Stimulated activated memory B cell treated with anti-CD40 and anti-IgM and Interleukin-4, amounts not matched to agents 10 μg/mL and 1 μg/mL and 100 μg/mL, for 72 hours (primary cell): ENCODE data around the gene IKZF3.
"Not testable (repeated sequence)": the region's sequence is repeated elsewhere in the genome, so short reads cannot be mapped to it uniquely, and the experiment has no call there.

Source experiments
- ATAC-seq: fragments of 150-1000 bp; cut with Tn5 transposase; 2 replicates; pipeline ENCODE4 v1.10.0; 2021
- H3K27ac Mint-ChIP-seq: one replicate; pipeline ENCODE4 v1.8.0; 2022; ENCODE audit warnings: mild to moderate bottlenecking, mixed read lengths
- H3K27me3 Mint-ChIP-seq: one replicate; pipeline ENCODE4 v1.8.0; 2022; ENCODE audit warnings: mixed read lengths
- H3K36me3 Mint-ChIP-seq: one replicate; pipeline ENCODE4 v1.8.0; 2022; ENCODE audit warnings: mixed read lengths
- H3K4me1 Mint-ChIP-seq: one replicate; pipeline ENCODE4 v1.8.0; 2022; ENCODE audit warnings: mixed read lengths
- H3K4me3 Mint-ChIP-seq: one replicate; pipeline ENCODE4 v1.8.0; 2022; ENCODE audit warnings: mild to moderate bottlenecking, moderate library complexity, mixed read lengths
- H3K9me3 Mint-ChIP-seq: one replicate; pipeline ENCODE4 v1.8.0; 2022; ENCODE audit warnings: mixed read lengths

IKZF3 gene

DNA sequence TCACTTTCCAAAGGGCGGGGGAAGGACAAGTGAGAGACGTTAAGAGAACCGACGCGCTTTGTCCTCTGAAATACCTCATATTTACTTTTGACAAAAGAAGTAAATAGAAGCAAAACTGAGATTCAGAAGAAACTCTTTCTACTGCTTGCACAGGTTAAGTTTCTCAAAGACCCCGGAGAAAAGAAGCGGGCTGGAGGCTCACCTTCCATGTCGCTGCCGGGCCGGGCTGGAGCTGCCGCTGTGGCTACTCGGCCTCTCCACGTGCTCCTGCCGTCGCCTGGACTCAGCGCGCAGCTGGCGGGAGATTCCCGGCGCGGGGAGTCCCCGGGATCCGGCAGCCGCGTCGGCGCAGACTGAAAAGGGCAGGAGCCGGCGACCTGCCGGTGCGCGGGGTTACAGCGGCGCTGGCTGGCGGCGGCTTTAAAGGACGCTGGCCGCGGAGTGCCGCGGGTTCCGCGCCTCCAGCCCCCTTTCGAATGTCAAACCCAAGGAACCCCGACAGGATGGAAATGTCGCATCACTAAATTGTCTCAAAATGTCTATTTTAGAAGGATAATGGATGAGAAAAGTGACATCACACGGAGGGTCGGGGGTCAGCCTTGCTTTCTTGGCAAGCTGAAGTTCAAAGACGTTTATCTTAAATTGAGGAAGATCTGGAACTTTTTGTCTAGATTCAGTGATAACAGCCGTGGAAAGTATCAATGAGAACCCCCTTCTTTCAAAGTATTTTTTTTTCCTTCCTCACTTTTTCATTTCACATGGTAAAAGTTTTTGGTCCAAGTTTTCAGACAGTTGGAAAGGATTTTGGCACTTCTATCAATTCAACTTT, at the start of gene IKZF3:
Gene IKZF3, minus strand, starts transcription at position 395 of the 829 bp plus-strand sequence. Its CDS starts 186 bp downstream, at position 209.
- peaks cover 65% of the 10 kb centered on the region for H3K4me1 Mint-ChIP-seq
- H3K27me3 Mint-ChIP-seq: no peaks in the 10 kb centered on the region
- no peaks in the 10 kb centered on the region for H3K9me3 Mint-ChIP-seq
- H3K36me3 Mint-ChIP-seq: peaks cover 24% of the 10 kb centered on the region
- peak; percentile 76 for ATAC-seq
- H3K27ac Mint-ChIP-seq: peak within 1 kb of the TSS; percentile 99
- H3K4me3 Mint-ChIP-seq: peak within 1 kb of the TSS; percentile 86

DNA sequence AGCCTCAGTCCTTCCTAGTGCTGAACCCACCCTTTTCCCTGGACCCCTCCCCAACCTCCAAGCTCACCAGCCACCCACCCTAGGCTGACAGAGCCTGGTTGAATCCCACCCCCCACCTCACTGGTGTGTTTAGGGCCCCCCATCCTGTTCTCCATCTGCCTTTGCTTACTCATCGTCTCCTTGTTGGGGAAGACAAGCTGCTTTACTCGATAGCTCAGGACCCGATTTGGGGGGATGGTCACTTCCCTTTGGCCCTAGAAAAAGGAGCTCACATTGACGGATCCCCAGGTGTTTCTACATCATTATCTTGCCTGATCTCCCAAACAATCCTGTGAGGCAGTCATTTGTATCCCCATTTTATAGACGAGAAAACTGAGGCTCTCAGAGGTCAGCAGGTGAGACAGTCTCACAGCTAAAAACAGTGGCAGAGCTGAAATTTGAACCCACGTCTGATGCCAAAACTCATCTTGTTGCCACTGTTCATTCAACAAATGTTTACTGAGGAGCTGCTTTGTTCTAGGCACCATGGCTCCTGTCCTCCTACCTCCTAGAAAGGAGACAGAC, 44.8 kb upstream of the IKZF3 start:
- Mint-ChIP-seq H3K27ac (no peak overlapping the region), H3K36me3 (peaks cover 70% of the 10 kb centered on the region), H3K4me1 (peaks cover 28% of the 10 kb centered on the region), H3K4me3 (no peak overlapping the region), H3K27me3 (no peaks in the 10 kb centered on the region), H3K9me3 (no peaks in the 10 kb centered on the region)
- no peak for ATAC-seq

DNA sequence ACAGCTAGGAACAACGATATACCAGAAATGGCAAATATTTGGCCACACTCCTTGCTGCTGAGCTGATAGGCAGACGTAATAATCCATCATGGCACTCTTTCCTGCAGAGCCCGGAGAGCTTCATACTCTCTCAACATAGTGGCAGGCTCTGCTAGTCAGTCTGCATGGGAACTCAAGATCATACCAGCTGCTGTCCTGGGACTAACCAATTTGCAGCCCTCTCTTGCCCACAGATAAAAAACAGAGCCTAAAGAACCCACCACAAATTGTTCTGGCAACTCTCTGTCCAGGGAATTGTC, 40.8 kb upstream of the IKZF3 start:
- H3K4me3 Mint-ChIP-seq: no peak overlapping the region
- H3K27ac Mint-ChIP-seq: peak overlapping the region; percentile 53
- H3K36me3 Mint-ChIP-seq: peaks cover 45% of the 10 kb centered on the region

DNA sequence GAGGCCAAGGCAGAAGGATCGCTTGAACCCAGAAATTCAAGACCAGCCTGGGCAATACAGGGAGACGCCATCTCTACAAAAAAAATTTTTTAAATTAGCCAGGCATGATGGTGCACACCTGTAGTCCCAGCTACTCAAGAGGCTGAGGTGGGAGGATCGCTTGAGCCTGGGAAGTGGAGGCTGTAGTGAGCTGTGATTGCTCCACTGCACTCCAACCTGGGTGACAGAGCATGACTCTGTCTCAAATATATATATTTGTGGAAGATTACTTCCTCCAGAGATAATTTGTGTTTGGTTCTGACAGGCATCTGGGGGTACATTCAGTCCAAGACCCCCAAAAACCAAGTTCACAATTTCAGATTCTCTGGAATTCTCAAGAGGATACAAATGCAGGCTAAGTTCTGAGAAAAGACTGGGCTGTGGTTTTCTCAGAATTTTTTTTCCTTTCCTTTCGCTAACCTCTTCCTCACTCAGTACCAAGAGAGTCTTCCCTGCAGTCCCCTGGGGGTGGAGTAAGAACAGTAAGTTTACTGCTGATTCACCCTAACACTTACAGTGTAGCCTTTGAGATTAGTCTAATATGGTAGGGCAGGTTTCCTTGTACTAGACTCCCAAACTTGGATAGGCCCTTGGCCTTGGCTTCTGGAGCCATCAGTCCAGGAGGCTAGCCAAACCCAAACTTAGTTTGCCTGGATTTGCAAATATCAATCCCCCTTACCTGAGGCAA, 39.2 kb upstream of the IKZF3 start:
- ATAC-seq: peak; percentile 89
- Mint-ChIP-seq H3K36me3 (peaks cover 44% of the 10 kb centered on the region), H3K4me1 (peaks cover 37% of the 10 kb centered on the region), H3K4me3 (no peak overlapping the region), H3K9me3 (no peaks in the 10 kb centered on the region), H3K27ac (peak overlapping the region; percentile 40), H3K27me3 (no peaks in the 10 kb centered on the region)

More for the DNA sequence above, 40.8 kb upstream of the IKZF3 start:
- Mint-ChIP-seq H3K27me3 (no peaks in the 10 kb centered on the region), H3K4me1 (peaks cover 37% of the 10 kb centered on the region), H3K9me3 (no peaks in the 10 kb centered on the region)
- ATAC-seq: no peak

DNA sequence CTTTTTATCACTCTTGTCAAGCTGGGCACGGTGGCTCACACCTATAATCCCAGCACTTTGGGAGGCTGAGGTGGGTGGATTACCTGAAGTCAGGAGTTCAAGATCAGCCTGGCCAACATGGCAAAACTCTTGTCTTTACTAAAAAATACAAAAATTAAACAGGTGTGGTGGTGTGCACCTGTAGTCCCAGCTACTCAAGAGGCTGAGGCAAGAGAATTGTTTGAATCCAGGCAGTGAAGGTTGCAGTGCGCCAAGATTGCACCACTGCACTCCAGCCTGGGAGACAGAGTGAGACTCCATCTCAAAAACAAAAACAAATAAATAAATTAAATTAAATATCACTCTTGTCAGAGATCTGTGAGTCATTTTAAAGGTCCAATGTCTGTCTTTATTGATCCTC, 37.9 kb upstream of the IKZF3 start:
- H3K27ac Mint-ChIP-seq, ATAC-seq, H3K27me3 Mint-ChIP-seq, H3K9me3 Mint-ChIP-seq, H3K4me3 Mint-ChIP-seq: not testable (repeated sequence)
- Mint-ChIP-seq H3K4me1 (peaks cover 35% of the 10 kb centered on the region), H3K36me3 (peaks cover 41% of the 10 kb centered on the region)

DNA sequence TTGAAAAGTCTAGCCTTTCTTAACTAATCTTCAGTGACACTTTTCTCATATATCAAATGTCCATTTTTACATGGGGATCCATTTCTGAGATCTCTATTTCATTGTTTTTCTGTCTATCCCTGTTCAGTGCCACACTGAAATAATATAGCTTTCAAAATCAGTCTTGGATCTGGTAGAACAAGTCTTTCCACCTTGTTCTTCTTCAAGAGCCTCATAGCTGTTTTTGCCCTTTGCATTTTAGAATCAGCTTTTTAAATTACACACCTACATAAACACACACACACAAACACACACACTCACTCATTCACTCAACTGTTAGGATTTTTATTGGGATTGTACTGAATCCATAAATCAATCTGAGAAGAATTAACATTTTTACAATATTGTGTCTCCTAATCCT, 35.1 kb upstream of the IKZF3 start:
- Mint-ChIP-seq H3K4me1 (peaks cover 18% of the 10 kb centered on the region), H3K9me3 (no peaks in the 10 kb centered on the region), H3K27me3 (no peaks in the 10 kb centered on the region)

DNA sequence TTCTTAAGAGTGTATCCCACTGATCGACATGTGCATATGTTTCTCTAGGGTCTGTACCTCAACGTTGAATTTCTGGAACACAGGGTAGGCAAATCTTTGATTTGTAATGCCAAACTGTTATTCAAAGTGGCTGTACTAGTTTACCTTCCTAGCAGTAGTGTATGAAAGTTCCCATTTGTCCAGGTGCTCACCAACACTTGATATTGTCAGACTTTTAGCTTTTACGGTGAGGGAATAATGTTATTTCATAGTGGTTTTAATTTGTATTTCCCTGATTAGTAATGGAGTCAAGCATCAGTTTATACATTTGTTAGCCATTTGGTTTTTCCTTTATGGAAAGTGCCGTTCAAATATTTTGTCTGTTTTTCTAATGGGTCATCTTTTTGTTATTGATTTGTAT, 34.0 kb upstream of the IKZF3 start:
- peaks cover 16% of the 10 kb centered on the region for H3K4me1 Mint-ChIP-seq
- no peaks in the 10 kb centered on the region for H3K9me3 Mint-ChIP-seq
- no peaks in the 10 kb centered on the region for H3K27me3 Mint-ChIP-seq
- no peak overlapping the region for H3K27ac Mint-ChIP-seq
- H3K4me3 Mint-ChIP-seq: no peak overlapping the region
- no peak for ATAC-seq
- peaks cover 15% of the 10 kb centered on the region for H3K36me3 Mint-ChIP-seq

More for the DNA sequence above, 35.1 kb upstream of the IKZF3 start:
- Mint-ChIP-seq H3K36me3 (peaks cover 15% of the 10 kb centered on the region), H3K4me3 (no peak overlapping the region), H3K27ac (peak overlapping the region; percentile 20)
- ATAC-seq: no peak

DNA sequence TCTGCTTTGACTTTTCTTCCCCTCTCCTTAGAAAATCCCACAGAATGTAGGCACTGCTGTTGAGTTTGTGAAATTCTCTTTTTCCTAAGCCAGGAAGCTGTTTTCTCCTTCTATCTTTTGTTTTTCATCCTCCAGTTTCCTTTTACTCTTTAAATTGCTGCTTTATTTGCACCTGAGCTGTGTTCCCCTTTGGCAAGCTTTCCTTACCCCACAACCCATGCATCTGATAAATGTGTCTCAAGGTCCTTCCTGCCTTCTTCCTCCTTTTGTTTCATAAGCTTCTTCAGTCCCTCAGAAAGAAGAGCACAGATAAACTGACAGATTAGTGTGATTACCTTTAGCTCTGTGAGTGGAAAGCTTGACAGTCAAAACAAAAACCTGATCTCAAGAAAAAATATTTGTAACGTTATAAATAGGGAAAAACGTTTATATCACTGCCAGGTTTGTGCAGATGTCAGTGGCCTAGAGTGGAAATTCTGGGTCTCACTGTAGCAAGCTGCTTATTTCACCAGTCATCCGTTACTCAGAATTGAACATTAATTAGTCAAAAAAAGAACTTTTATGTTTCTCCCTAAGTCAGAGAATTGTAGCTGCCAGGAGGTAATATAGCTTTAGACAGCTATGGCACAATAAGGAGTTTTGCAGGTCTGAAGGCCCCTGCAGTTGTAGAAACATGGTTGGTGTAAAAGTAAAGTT, 30.7 kb upstream of the IKZF3 start:
- ATAC-seq: no peak
- Mint-ChIP-seq H3K27me3 (no peaks in the 10 kb centered on the region), H3K4me3 (no peak overlapping the region), H3K27ac (peak overlapping the region; percentile 50), H3K36me3 (peaks cover 9% of the 10 kb centered on the region), H3K4me1 (peaks cover 13% of the 10 kb centered on the region), H3K9me3 (no peaks in the 10 kb centered on the region)

DNA sequence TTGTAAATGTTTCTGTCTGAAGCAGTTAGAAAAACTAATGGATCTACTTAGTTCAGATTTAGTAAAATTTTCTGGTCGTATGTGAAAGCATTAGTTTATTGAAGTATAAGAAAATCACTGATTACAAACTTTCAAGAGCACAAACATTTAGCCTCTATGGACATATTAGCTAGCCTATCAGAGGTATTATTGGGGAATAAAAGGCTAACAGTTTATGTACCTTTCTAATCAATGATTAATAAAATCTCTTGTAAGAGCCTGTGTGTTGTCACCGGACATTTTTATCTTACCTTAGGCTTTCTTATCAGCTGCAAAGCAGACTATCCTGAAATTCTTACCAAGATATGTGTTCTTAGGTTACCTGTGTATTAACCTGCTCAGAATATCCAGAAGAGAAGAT, 25.1 kb upstream of the IKZF3 start:
- Mint-ChIP-seq H3K27me3 (no peaks in the 10 kb centered on the region), H3K4me3 (no peak overlapping the region), H3K36me3 (no peaks in the 10 kb centered on the region), H3K9me3 (no peaks in the 10 kb centered on the region), H3K4me1 (peaks cover 13% of the 10 kb centered on the region), H3K27ac (no peak overlapping the region)
- ATAC-seq: no peak

DNA sequence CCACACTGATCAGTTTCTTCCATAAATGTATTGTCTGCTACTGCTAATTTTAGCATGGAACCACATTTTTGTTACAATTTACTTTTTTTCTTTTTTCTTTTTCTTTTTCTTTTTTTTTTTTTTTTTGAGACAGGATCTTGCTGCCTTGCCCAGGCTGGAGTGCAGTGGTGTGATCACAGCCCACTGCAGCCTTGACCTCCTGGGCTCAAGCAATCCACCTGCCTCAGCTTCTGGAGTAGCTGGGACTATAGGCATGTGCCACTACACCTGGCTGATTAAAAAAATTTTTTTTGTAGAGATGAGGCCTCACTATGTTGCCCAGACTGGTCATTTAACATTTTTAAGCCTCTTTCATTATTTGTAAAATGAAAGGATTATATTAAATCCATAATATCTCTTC, 23.0 kb upstream of the IKZF3 start:
- no peaks in the 10 kb centered on the region for H3K9me3 Mint-ChIP-seq
- H3K4me1 Mint-ChIP-seq: peaks cover 8% of the 10 kb centered on the region
- ATAC-seq: no peak
- H3K36me3 Mint-ChIP-seq: no peaks in the 10 kb centered on the region
- H3K4me3 Mint-ChIP-seq: no peak overlapping the region
- H3K27me3 Mint-ChIP-seq: no peaks in the 10 kb centered on the region
- H3K27ac Mint-ChIP-seq: no peak overlapping the region

DNA sequence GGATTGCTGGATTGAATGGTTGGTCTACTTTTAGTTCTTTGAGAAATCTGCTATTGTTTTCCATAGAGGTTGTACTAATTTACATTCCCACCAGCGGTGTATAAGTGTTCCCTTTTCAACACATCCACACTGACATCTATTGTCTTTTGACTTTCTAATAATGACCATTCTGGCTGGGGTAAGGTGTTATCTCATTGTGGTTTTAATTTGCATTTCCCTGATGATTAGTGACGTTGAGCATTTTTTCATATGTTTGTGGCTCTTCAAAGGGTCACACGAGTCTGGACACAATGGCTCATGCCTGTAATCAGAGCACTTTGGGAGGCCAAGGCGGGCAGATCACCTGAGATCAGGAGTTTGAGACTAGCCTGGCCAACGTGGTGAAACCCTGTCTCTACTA, 22.0 kb upstream of the IKZF3 start:
- H3K9me3 Mint-ChIP-seq, H3K4me3 Mint-ChIP-seq, H3K36me3 Mint-ChIP-seq, H3K27me3 Mint-ChIP-seq, ATAC-seq, H3K27ac Mint-ChIP-seq: not testable (repeated sequence)
- H3K4me1 Mint-ChIP-seq: peaks cover 11% of the 10 kb centered on the region

DNA sequence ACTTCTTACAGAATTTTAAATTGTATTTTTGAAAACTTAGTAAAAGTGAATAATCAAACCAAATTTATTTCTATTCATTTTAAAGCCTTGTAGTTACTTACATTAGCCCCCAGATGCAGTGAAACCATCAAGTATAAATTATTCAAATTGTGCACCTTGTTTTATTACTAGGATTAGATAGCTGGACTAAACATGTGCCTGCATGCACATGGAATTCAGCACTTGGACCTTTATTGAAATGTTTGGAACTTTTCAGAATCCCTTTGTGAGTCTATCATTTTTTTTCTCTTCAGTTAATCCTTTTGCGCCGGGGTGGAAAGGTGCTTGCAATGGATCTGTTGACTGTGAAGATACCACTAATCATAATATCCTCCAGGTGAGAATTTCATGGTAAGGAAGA, 8.6 kb upstream of the IKZF3 start:
- H3K36me3 Mint-ChIP-seq: no peaks in the 10 kb centered on the region
- no peaks in the 10 kb centered on the region for H3K27me3 Mint-ChIP-seq
- no peak for ATAC-seq
- H3K9me3 Mint-ChIP-seq: no peaks in the 10 kb centered on the region
- H3K4me1 Mint-ChIP-seq: peaks cover 26% of the 10 kb centered on the region
- no peak overlapping the region for H3K4me3 Mint-ChIP-seq
- H3K27ac Mint-ChIP-seq: no peak overlapping the region

DNA sequence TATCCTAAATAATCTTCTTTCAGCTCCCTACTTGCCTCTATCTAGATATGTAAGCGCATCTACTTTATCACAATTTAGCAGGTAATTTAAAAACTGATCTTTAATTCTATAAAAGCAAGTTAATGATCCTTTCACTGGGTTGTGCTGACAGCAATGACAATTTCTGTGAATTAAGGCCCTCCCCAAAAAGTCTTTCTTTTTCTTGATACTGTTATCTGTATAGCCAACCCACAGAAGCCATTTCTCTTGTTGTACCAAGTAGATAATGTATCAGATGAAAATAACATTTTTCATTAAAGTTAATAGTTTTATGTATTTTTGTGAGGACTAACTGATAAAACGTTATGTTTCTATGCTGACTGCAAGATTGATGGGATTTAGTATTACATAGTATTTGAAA, 7.7 kb upstream of the IKZF3 start:
- Mint-ChIP-seq H3K36me3 (no peaks in the 10 kb centered on the region), H3K4me3 (no peak overlapping the region), H3K27me3 (no peaks in the 10 kb centered on the region), H3K27ac (peak overlapping the region; percentile 40), H3K9me3 (no peaks in the 10 kb centered on the region), H3K4me1 (peaks cover 36% of the 10 kb centered on the region)
- ATAC-seq: no peak

DNA sequence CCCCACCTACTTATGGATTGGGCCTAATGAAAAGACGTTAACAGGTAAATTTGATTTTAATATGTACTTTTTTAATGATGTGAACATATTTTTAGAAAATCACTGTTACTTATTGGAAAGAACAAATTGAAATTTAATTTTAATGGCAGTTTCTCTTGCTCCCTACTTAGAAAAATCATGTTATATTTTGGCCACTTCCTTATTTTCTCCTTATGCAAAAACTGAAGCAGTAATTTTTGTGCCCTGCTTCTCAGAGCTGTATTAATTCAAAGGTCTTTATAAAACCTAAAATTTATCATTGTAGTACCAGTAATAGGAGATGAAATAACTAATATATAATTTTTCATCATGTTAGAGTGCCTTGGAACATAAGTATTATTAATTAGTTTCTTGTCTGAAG, 6.7 kb upstream of the IKZF3 start:
- H3K9me3 Mint-ChIP-seq: no peaks in the 10 kb centered on the region
- H3K36me3 Mint-ChIP-seq: no peaks in the 10 kb centered on the region
- H3K27ac Mint-ChIP-seq: no peak overlapping the region
- H3K4me1 Mint-ChIP-seq: peaks cover 46% of the 10 kb centered on the region
- H3K4me3 Mint-ChIP-seq: no peak overlapping the region
- no peak for ATAC-seq
- H3K27me3 Mint-ChIP-seq: no peaks in the 10 kb centered on the region

DNA sequence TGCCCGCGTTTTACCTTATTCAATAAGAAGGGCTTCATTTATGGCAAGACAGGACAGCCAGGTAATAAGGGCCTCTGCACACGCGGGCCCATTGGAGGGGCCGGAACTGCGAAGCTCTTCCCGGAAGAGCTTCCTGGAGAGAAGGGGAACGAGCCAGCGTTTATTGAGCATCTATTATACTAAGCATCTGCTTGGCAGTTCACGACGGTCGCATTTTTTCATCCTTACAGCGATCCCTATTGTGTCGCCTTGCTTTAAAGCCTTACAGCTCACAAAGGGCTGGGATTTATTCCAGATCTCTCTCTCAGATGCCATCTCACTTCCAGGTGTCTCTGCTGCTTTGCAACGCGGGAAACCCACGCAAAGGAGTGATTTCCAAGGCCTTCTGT, 4.4 kb upstream of the IKZF3 start:
- peaks cover 64% of the 10 kb centered on the region for H3K4me1 Mint-ChIP-seq
- H3K36me3 Mint-ChIP-seq: peaks cover 4% of the 10 kb centered on the region
- peak overlapping the region; percentile 99 for H3K27ac Mint-ChIP-seq
- ATAC-seq: no peak
- peak overlapping the region; percentile 90 for H3K4me3 Mint-ChIP-seq
- no peaks in the 10 kb centered on the region for H3K27me3 Mint-ChIP-seq
- H3K9me3 Mint-ChIP-seq: no peaks in the 10 kb centered on the region
